VCaP (cell line): ENCODE measurements around the gene SERPINB8.
"Not testable (repeated sequence)": the region's sequence is repeated elsewhere in the genome, so short reads cannot be mapped to it uniquely, and the experiment has no call there.

ENCODE experiments used
- H3K27ac ChIP-seq: fragments of 450-650 bp; 2 replicates; pipeline ENCODE4 v1.5.1; 2017
- TF ChIP-seq, protein P1 (sequence below): fragments of 450-650 bp; conservative IDR thresholded peaks from 2 replicates; pipeline ENCODE4 v1.5.1; 2017; ENCODE audit warnings: mild to moderate bottlenecking, moderate library complexity

The SERPINB8 gene

GRCh38 chr18:63969942-63970808 is at the start of gene SERPINB8:
Gene SERPINB8, plus strand, starts transcription at chr18:63970081. Its CDS starts 8,228 bp downstream, at chr18:63978309.
- TF ChIP-seq, protein P1, sequence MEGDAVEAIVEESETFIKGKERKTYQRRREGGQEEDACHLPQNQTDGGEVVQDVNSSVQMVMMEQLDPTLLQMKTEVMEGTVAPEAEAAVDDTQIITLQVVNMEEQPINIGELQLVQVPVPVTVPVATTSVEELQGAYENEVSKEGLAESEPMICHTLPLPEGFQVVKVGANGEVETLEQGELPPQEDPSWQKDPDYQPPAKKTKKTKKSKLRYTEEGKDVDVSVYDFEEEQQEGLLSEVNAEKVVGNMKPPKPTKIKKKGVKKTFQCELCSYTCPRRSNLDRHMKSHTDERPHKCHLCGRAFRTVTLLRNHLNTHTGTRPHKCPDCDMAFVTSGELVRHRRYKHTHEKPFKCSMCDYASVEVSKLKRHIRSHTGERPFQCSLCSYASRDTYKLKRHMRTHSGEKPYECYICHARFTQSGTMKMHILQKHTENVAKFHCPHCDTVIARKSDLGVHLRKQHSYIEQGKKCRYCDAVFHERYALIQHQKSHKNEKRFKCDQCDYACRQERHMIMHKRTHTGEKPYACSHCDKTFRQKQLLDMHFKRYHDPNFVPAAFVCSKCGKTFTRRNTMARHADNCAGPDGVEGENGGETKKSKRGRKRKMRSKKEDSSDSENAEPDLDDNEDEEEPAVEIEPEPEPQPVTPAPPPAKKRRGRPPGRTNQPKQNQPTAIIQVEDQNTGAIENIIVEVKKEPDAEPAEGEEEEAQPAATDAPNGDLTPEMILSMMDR = no peak
- H3K27ac ChIP-seq = peak within 1 kb of the TSS; percentile 81

DNA sequence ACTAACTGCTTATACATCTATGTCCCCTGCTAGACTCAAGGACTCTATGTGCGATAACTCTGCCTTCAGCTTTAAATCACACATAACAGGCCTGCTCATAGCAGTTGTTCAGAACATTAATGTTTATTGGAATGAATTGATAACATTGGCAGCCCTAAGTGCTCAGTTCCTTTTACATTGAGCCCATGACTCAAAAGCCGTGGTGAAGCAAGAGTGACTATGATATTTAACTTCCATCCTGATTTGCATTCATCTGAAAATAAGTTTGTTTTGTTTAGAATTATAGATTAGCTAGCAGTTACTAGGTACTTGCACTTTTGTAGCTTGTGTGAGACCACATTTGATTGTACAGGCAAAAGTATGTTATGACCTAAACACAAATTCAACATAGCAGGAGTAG is 47.8 kb upstream of the SERPINB8 start:
- TF ChIP-seq, protein P1 = no peak
- H3K27ac ChIP-seq = no peak overlapping the region

- TF ChIP-seq, protein P1 = no peak
- no peak overlapping the region for H3K27ac ChIP-seq
Measured at GRCh38 chr18:63924551-63924950, 45.3 kb upstream of the SERPINB8 start.

- no peak overlapping the region for H3K27ac ChIP-seq
- TF ChIP-seq, protein P1 = no peak
Measured at GRCh38 chr18:63928331-63928730, 41.5 kb upstream of the SERPINB8 start.

- not testable (repeated sequence) for H3K27ac ChIP-seq
Measured at GRCh38 chr18:63929369-63929768, 40.5 kb upstream of the SERPINB8 start.

GRCh38 chr18:63930773-63931354 is 39.0 kb upstream of the SERPINB8 start:
- TF ChIP-seq, protein P1 = no peak
- H3K27ac ChIP-seq = no peak overlapping the region

GRCh38 chr18:63936156-63936931 is 33.5 kb upstream of the SERPINB8 start:
- no peak overlapping the region for H3K27ac ChIP-seq
- TF ChIP-seq, protein P1 = peak; percentile 90
